Hematopoietic multipotent progenitor cell (in vitro differentiated cells): ENCODE measurements around the gene PLA2G4D. TPM values are rescaled to one million over a fixed set of nuclear protein-coding genes. Genes with fewer than 3 reads are reported as not detected.

Experiments
- DNase-seq, 3 donors: peaks; one replicate each; pipeline ENCODE4 v3.0.0-alpha.2; 2011 to 2015; ENCODE audit warnings: low read depth in 2 of 3, low spot score in 2 of 3
- total RNA-seq: library from RNA; depleted of rRNA; stranded (reverse); fragments of >200 nt; gene quantifications from one replicate; pipeline ENCODE4 v1.2.3, GENCODE V29; 2012

The PLA2G4D gene
- total RNA-seq, 1 donor = not detected

- no peak for DNase-seq
Observed at GRCh38 chr15:42128476-42128875, 34.1 kb upstream of the PLA2G4D start.

DNA sequence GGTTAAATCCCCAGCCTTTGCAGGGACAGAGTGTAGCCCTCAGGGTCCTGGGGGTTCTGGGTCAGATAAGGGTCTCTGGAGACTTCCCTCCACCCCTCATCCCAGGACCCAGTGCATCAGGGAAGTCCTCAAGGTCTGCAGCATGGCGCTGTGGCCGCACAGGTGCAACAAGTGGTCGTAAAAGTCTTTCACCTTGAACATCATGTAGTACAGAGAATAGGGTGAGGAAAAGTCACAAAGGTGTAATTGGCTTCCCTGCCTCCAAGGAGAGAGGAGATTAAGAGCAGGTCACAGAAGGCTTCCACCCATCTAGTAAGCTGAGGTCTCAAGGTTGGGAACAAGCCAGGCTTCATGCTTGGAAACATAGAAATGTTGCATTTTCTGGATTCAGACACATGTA lies 29.2 kb upstream of the PLA2G4D start:
- no peak for DNase-seq

DNA sequence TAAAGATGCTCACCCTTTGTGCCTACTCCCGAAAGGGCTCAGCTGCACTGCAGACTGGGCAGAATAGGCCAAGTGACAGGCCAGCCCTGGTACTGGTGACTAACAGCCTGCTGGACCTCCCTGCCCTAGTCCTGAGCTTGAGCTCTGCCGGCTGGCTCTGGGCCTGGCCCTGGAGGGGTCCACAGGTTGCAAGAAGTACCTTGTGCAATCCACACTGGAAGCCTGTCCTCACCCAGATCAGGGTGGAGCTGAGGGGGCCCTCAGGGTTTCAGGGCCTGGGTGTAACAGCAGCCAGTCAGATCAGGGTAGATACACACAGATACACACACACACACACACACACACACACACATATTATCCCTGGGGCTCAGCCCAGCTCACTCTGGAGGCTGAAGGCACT lies 27.3 kb upstream of the PLA2G4D start:
- no peak for DNase-seq

DNA sequence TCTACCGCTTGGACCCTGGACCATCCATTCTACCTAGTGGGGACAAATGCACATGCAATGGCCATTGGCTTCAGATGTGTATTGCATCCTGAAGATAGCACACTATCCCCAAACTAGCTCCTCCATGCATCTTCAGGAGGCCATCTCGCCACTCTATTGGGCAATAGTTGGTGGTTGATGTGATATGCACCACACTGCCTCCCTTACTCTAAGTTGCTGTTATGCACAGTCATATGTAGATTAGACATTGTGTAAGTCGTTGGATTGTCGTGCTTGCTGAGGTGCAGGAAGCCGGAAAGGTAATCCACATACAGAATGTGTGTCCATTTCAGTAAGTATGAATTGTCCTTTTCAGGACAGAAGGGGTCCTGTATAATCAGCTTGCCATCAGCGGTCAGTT lies 26.7 kb upstream of the PLA2G4D start:
- DNase-seq = no peak

GRCh38 chr15:42120285-42120684 lies 25.9 kb upstream of the PLA2G4D start:
- no peak for DNase-seq

GRCh38 chr15:42119446-42119760 lies 25.0 kb upstream of the PLA2G4D start:
- no peak for DNase-seq

- DNase-seq = peak in 1 of 3 donors; percentile 35
Observed at GRCh38 chr15:42118650-42119445, 24.5 kb upstream of the PLA2G4D start.

- no peak for DNase-seq
Observed at GRCh38 chr15:42111924-42112323, 17.6 kb upstream of the PLA2G4D start.

GRCh38 chr15:42110367-42110766 lies 16.0 kb upstream of the PLA2G4D start:
- DNase-seq = no peak

DNA sequence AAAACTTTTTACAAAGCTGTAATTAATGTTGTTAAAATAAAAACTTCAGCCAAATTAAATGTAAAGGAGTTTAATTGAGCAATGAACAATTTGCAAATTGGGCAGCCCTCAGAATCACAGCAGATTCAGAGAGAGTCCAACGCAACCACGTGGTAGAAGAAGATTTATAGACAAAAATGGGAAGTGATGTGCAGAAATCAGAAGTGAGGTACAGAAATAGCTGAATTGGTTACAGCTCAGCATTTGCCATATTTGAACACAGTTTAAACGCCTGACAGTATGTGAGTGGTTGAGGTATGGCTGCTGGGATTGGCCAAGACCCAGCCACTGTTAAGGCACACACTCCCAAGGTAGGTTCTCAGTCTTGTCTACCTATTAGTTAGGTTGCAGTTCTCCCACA lies 14.4 kb upstream of the PLA2G4D start:
- DNase-seq = peak in 1 of 3 donors; percentile 31

DNA sequence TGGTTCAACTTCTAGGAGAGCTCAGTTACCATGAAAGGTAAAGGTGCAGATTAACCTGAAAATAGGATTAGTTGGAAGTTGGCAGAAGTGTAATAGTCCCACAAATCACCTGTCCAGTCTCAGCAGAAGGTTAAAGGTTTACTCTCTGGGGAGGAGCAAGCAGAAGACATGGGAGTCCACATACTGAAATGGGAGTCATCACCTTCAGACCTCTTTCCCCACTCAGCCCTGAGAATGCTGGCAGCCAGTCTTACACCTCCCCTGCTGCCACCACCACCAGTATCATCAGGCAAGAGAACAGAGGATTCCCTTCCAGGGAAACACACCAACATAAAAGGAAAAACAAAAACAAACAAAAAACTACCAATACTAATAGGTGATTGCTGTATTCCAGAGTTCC lies 13.8 kb upstream of the PLA2G4D start:
- no peak for DNase-seq

GRCh38 chr15:42107473-42107872 lies 13.1 kb upstream of the PLA2G4D start:
- no peak for DNase-seq

GRCh38 chr15:42106288-42106687 lies 11.9 kb upstream of the PLA2G4D start:
- no peak for DNase-seq

DNA sequence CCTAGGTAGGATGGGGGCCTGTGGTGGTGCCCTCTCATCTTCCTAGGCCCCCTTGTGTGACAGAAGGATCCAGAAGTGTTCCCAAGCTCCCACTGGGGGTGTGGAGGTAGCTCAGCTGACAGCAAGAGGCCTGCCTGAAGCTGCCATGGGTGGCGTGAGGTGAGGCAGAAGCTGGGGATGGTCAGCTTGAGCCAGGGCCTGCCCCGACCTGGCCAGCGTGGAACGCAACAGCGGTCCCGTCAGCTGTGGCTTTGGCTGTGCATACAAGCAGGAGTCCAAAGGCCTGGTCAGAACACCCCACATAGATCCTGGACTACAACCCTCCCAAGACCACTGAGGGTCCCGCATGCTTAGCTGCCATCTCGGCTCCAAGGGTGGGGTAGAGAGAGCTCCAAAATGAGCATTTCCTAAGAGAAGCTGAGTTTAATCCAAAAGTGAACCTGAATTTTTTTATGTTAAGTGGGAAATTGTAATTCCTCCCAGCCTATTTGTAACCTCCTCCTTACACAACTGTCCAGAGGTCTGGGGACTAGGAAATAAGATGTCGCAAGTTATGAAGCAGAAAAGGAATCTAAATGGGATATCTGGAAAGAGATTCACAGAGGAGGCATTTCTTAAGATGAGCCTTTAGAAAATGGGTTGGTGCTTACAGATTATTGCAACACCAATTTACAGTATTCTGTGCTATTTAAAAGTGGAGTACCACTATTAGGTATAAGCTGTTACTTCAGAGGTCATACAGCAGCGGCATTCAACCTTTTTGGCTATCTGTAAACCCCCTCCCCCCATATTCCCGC lies 9.9 kb upstream of the PLA2G4D start:
- no peak for DNase-seq

DNA sequence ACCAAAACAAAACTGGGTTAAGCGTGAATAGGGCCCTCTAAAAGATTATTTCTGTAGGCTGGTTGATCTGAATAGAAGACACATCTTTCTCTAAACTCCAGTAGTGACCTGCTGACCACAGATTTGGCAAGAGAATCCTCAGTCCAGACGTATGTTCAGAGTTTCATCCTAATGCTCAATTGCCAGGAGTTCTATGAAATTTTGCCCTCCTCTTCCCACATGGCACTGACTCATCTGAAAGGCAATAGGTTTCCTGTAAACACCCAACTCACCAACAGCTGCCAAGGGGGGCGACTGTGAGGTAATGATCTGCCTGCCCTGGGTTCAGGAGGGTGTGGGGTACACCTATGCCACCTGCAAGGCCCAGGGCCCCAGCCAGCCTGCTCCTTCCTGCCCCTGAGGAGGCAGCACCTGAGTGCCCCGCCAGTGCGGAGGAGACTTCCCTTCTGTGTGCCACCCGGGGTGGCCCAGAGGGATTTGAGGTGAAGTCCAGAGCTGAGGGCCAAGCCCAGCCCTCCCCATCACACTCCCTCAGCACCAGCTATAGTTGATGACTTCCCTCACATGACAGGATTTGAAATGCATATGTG lies 8.4 kb upstream of the PLA2G4D start:
- DNase-seq = no peak

DNA sequence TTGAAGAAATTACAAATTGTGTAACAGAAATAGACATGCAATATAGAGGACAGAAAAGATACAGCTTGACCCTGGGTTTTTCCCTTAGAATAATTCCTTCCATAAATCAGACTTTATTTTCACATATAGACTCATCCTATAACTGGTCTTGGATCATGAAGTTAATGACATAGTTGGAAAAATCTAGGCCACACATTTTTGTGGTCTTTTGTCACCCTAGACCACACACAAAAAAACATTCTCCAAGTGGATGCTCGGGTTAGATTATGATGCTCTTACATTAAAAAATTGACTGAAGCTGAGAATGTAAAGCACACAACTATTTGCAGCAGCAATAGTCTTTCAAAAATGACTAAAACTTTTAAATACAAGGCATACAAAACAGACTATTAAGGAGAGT lies 7.5 kb upstream of the PLA2G4D start:
- DNase-seq = no peak

DNA sequence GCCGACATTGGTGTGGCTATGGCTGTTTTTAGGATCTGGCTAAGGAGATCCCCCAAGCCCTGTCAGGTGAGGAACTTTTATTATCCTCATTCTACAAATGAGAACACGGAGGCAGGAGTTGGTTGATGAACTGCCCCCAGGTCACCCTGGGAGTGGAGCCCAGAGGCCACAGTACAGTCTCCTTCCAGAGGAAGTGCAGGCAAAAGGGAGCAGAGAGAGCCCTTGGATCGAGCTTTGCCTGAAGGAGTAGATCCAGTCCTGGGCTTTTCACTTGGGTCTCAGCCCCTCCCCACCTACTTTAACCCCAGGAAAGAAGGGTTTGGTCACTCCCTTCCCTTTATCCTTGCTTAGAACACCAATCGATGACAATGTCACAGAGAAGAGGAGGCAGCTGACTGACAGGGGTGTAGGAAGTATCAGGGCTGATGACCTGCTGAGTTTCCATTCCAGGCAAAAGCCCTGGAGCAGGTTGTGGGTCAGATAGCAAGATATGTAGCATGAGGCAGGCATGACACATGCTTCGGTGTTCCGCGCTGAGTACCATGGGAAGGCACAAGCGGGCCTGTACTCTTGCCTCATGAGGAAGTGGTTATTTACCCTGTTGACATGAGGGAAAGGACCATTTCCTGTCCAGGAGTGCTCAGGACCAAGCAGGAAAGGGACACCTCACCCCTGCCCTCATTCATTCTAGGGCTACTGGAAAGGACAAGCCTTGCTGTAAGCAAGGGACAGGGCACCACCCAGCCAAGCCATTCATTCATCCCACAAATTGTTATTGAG lies 5.8 kb upstream of the PLA2G4D start:
- DNase-seq = peak in 1 of 3 donors; percentile 25

GRCh38 chr15:42097018-42097417 lies 2.7 kb upstream of the PLA2G4D start:
- DNase-seq = no peak

DNA sequence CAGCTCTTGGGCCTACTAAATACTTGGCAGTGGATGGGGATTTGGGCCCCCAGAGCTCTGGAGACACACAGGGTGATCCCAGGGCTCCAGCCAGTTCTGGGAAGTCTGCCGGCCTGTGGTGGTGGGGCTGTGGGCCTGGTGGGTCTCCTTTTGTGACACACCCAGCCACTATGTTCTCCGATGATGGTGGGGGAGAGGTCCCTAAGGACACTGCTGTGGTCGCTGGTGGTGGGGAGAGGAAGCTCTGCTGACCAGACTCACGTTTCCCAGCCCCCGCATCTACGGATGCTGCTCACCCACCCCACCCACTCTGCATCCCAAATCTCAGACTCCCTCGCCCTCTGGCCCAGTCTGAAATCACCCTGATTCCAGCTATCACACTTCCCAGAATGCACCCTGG lies 396 bp downstream of the PLA2G4D start:
- DNase-seq = no peak

DNA sequence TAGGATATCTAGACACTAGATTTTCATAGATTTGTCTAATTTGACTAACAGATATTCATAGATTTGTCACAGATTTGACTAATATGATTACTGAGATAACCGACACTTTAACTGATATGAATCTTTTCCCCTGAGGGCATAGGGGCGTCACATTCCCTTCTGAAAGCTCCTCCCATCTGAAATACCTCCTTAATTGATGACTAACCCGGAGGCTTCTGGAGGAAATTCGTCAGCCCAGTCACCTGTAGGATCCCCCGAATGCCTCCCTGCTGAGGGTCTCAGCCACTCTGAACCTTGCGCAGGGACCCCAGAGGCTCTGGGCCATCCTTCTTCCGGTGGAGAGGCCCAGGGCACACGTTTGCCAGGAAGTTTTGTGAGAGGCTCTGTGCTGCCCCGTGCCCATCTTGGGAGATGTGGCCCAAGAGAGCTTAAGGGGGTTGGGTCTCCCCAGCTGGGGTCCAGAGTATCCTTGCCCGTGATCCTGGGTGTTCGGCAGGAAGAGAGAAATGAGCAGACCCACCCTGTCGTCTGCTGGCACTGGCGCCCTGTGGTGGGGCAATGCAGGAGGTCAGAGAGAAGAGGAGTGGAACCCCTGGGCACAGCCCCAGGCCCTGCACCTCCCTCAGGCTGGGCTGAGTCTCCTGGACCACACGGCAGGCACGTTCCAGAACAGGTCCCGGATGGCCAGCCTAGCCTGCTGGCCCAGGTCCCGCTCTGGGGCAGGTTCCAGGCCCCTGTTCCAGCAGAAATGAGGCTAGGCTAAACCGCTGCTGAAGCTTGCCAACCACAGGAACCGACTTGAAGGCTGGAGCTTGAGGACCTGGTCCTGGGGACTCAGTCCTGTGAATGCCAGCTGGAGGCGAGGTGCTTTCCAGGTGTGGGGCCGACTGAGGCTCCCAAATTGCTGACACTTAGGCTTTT lies 1.7 kb downstream of the PLA2G4D start:
- no peak for DNase-seq
